Measurements from ENCODE around the gene NAGPA.

The NAGPA gene

DNA sequence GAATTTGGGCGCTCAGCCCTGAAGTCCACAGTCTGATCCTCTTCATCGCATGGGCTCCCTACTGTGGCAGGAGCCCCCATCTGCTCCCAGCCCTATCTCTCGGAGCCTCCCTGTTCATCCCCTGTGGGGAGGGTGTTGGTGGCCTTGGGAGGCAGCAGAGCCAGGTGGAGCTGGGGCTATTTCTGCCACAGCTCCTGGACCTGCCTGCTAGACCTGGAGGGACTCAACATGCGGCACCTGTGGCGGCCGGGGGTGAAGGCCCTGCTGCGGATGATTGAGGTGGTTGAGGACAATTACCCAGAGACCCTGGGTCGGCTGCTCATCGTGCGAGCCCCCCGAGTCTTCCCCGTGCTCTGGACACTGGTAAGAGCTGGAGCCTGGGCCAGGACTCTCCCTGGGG lies 30.5 kb downstream of the NAGPA start:
- DNase-seq (ENCODE audit: low read depth in 2 of 2) = no peak

GRCh38 chr16:5002699-5003143 lies 31.0 kb downstream of the NAGPA start:
- no peak for DNase-seq (ENCODE audit: low read depth in 2 of 2)

DNA sequence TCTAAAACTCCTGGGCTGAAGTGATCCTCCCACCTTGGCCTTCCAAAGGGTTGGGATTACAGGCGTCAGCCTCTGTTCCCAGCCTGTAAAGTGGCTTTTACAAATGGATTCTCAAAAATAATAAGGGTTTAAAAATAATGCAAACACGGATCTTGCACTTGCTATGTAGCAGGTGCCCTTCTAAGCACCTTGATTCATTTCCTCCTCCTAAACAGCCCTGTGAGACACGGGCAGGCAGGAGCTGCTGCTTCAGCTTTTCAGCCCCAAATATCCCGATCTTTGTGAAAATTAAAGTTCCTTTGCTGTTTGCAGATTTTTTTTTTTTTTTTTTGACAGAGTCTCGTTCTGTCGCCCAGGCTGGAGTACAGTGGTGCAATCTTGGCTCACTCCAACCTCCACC lies 31.7 kb downstream of the NAGPA start:
- no peak for DNase-seq (ENCODE audit: low read depth in 2 of 2)

DNA sequence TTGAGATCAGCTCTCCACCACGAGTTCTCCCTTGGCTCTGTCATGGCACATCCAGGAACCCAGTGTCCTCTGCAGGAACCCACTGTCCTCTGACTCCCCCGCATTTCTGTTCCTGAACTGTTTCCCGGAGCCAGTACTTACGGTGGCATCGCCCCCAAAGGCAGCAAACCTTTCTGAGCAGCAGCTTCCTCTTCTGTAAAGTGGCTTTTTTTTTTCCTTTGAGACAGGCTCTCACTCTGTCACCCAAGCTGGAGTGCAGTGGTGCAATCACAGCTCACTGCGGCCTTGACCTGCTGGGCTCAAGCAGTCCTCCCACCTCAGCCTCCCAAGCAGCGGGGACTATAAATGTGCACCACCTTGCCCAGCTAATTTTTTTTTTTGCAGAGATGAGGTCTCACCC lies 32.2 kb downstream of the NAGPA start:
- DNase-seq (ENCODE audit: low read depth in 2 of 2) = no peak

- no peak for DNase-seq (ENCODE audit: low read depth in 2 of 2)
Measured at GRCh38 chr16:5000573-5001001, 33.1 kb downstream of the NAGPA start.

GRCh38 chr16:4994719-4995434 lies 38.9 kb downstream of the NAGPA start:
- DNase-seq (ENCODE audit: low read depth in 2 of 2) = no peak

- no peak for DNase-seq (ENCODE audit: low read depth in 2 of 2)
Measured at GRCh38 chr16:4991754-4992153, 42.0 kb downstream of the NAGPA start.

DNA sequence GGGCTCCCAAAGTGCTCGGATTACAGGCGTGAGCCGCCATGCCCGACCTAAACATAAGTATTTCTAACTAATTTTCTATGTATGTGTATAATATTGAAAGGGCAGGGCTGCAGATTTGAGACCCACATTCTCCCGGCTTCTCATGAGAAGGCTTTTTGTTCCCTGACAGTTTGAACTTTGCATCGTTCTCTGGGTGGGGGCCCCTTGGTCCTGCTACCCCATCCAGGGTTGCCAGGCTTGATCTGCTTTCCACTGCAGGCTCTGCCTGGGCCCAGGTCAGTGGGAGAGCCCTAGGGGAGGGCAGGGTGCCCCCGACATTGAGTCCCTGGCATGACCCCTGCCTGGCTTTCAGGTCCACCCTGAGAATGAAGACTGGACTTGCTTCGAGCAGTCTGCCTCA lies 43.3 kb downstream of the NAGPA start:
- DNase-seq (ENCODE audit: low read depth in 2 of 2) = no peak

- no peak for DNase-seq (ENCODE audit: low read depth in 2 of 2)
Measured at GRCh38 chr16:4989391-4990006, 44.2 kb downstream of the NAGPA start.

DNA sequence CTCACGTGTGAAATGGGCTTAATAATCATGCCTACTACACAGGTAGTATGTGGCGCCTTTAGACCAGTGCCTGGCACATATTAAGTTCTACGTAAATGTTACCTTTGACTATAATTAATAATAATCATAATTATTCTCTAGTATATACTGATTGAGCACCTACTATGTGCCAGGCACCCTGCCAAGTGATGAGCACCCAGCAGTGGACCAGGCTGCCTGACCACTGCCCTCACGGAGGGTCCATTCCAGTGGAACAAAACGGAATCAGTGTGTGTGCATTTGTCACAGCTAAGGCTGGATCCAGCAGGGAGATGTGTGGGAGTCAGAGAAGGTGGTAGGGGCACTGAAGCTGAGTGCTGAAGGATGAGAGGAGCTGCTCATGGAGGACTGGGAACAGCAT lies 45.1 kb downstream of the NAGPA start:
- no peak for DNase-seq (ENCODE audit: low read depth in 2 of 2)

DNA sequence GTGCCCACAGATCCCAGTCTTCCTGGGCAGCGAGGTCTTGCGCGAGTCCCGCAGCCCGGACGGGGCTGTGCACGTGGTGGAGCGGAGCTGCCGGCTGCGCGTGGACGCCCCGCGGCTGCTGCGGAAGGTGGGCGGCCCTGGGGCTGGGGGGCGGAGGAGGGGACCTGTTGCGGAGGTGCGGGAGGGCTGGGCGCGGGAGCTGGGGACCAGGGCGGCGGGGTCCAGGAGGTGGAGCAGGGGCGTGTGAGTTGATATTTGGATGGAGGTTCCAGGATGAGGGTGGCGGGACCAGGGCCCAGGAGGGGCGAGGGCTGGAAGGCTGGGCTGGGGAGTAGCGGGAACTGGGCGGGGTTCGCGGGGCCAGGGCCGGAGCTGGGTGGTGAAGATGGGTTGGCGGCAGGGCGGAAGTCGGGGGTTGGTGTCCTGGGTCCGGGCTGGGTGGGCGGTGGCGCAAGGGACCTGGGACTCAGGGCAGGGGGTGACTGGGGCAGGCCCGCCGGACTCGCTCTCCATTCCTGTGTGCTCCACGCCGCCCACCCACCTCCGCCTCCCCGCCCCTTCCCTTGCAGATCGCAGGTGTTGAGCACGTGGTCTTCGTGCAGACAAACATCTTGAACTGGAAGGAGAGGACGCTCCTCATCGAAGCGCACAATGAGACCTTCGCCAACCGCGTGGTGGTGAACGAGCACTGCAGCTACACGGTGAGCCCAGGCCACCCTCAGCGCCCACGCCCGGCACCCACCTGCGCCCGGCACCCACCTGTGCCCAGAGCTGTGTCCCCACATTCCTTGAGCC lies 46.0 kb downstream of the NAGPA start:
- DNase-seq (ENCODE audit: low read depth in 2 of 2) = no peak

DNA sequence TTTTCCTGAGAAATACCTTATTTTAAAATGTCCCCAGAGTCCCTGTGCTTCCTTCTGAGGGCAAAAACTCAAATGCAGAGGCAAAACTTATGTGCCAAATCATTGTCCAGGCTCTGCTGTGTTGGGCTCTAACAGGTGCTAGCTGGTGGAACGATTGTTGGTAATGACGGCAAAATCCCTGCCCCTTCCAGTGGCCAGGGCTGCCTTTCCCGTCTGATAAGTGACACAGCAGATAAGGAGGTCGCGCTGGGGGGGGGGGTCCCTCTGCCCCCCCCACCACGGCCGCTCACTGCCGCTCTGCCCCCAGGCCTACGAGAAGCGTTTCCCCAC lies 46.5 kb downstream of the NAGPA start:
- no peak for DNase-seq (ENCODE audit: low read depth in 2 of 2)

DNA sequence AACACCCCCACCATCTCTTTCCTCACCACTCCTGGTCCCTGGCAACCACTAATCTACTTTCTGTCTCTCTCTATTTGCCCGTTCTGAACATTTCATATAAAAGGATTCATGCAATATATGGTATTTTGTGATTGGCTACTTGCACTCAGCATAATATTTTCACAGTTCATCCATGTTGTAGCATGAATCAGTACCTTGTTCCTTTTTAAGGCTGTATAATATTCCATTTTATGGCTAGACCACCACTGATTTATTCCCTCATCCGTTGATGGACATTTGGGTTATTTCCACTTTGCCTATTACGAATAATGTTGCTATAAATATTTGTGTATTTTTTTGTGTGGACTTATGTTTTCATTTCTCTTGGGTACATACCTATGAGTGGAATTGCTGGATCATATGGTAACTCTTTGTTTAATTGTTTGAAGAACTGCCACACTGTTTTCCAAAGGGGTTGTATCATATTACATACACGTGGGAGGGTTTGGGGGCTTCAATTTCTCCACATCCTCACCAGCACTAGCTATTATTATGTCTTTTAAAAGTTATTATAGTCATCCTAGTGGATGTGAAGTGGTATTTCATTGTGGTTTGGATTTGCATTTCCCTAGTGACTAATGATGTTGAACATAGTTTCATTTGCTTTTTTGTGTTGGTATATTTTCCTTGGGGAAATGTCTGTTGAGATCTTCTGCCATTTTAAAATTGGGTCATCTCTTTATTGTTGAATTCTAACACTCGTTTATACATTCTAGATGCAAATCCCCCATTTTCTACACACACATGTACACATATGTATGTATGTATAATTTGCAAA lies 49.4 kb downstream of the NAGPA start:
- no peak for DNase-seq (ENCODE audit: low read depth in 2 of 2)

GRCh38 chr16:4982056-4982867 lies 51.5 kb downstream of the NAGPA start:
- no peak for DNase-seq (ENCODE audit: low read depth in 2 of 2)

- DNase-seq (ENCODE audit: low read depth in 2 of 2) = no peak
Measured at GRCh38 chr16:4981473-4981872, 52.3 kb downstream of the NAGPA start.

GRCh38 chr16:4980691-4981090 lies 53.0 kb downstream of the NAGPA start:
- DNase-seq (ENCODE audit: low read depth in 2 of 2) = no peak

GRCh38 chr16:4979736-4980660 lies 53.7 kb downstream of the NAGPA start:
- no peak for DNase-seq (ENCODE audit: low read depth in 2 of 2)

GRCh38 chr16:4979164-4979563 lies 54.6 kb downstream of the NAGPA start:
- DNase-seq (ENCODE audit: low read depth in 2 of 2) = no peak

GRCh38 chr16:4976611-4977145 lies 57.1 kb downstream of the NAGPA start:
- no peak for DNase-seq (ENCODE audit: low read depth in 2 of 2)

GRCh38 chr16:4976079-4976478 lies 57.7 kb downstream of the NAGPA start:
- DNase-seq (ENCODE audit: low read depth in 2 of 2) = no peak

Data from stimulated activated CD8-positive, alpha-beta memory T cell treated with anti-CD3 and anti-CD28 coated beads, Interleukin-15, amount 100 ng/mL, for 48 hours (primary cell).